ENCODE measurements around the gene KCND3. TPM values are rescaled to one million over a fixed set of nuclear protein-coding genes. Genes with fewer than 3 reads are reported as not detected.

The KCND3 gene
- total and polyA plus RNA-seq, 2 experiments from 2014 or later, result 0.10 to 0.18 TPM

DNA sequence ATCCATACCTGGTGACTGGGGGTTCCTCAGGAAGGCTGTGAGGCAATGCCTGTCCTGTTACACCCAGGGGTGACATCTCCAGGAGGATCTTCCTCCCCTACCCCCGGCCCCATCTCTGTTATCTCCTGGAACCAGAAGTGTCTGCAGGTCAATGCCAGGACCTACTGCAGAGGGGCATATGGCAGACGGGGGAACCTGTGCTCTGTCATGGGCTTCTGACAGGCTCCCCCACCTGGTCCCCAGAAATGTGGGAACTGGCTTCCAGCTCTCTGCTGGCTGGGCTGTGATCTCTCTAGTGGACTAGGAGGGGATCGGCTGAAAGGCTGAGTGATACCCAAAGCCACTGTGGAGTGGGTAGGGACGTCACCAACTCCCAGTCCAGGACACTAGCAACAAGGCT lies 21.0 kb downstream of the KCND3 start:
- H3K4me3 Mint-ChIP-seq, result no peak overlapping the region

More for the DNA sequence above, 21.0 kb downstream of the KCND3 start:
- Histone ChIP-seq H4K20me1 (replicated peaks; ENCODE audit: insufficient read depth) (no peaks in the 10 kb centered on the region), H3K36me3 (ENCODE audit: insufficient read depth) (no peaks in the 10 kb centered on the region), H3K9me2 (ENCODE audit: insufficient read depth) (0 out of 2 replicates have a peak, but pooled peaks cover 3% of the 10 kb centered on the region), H3F3A (replicated peaks; ENCODE audit: low read depth) (no peaks in the 10 kb centered on the region), H3K27ac (ENCODE audit: low read depth) (no peak overlapping the region), H3K79me2 (replicated peaks; ENCODE audit: insufficient read depth) (no peaks in the 10 kb centered on the region), H3K27me3 (ENCODE audit: insufficient read depth) (no peaks in the 10 kb centered on the region), H2AFZ (no peak overlapping the region), H3K4me3 (no peak overlapping the region), H3K4me1 (ENCODE audit: insufficient read depth) (peaks cover 9% of the 10 kb centered on the region), H3K4me2 (no peak overlapping the region)
- no peak overlapping the region for H3K27ac Mint-ChIP-seq
- peaks cover 19% of the 10 kb centered on the region for H3K4me1 Mint-ChIP-seq
- ATAC-seq, result no peak
- H3K9me3 Mint-ChIP-seq, result no peaks in the 10 kb centered on the region
- H3K36me3 Mint-ChIP-seq (ENCODE audit: low read depth), result no peaks in the 10 kb centered on the region
- DNase-seq (ENCODE audit: low spot score), result no peak
- TF ChIP-seq, protein P1, sequence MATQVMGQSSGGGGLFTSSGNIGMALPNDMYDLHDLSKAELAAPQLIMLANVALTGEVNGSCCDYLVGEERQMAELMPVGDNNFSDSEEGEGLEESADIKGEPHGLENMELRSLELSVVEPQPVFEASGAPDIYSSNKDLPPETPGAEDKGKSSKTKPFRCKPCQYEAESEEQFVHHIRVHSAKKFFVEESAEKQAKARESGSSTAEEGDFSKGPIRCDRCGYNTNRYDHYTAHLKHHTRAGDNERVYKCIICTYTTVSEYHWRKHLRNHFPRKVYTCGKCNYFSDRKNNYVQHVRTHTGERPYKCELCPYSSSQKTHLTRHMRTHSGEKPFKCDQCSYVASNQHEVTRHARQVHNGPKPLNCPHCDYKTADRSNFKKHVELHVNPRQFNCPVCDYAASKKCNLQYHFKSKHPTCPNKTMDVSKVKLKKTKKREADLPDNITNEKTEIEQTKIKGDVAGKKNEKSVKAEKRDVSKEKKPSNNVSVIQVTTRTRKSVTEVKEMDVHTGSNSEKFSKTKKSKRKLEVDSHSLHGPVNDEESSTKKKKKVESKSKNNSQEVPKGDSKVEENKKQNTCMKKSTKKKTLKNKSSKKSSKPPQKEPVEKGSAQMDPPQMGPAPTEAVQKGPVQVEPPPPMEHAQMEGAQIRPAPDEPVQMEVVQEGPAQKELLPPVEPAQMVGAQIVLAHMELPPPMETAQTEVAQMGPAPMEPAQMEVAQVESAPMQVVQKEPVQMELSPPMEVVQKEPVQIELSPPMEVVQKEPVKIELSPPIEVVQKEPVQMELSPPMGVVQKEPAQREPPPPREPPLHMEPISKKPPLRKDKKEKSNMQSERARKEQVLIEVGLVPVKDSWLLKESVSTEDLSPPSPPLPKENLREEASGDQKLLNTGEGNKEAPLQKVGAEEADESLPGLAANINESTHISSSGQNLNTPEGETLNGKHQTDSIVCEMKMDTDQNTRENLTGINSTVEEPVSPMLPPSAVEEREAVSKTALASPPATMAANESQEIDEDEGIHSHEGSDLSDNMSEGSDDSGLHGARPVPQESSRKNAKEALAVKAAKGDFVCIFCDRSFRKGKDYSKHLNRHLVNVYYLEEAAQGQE (IDR thresholded peaks at IDR 0.05; ENCODE audit: unreplicated experiment), result no peak
- TF ChIP-seq POLR2AphosphoS5 (IDR thresholded peaks at IDR 0.05; ENCODE audit: low read depth) (no peak), NANOG (IDR thresholded peaks at IDR 0.05; ENCODE audit: borderline replicate concordance) (no peak), JUNB (IDR thresholded peaks at IDR 0.05; ENCODE audit: unreplicated experiment) (no peak), EZH2 (IDR thresholded peaks at IDR 0.05; ENCODE audit: low read depth, unreplicated experiment) (no peak)
- TF ChIP-seq, protein P2, sequence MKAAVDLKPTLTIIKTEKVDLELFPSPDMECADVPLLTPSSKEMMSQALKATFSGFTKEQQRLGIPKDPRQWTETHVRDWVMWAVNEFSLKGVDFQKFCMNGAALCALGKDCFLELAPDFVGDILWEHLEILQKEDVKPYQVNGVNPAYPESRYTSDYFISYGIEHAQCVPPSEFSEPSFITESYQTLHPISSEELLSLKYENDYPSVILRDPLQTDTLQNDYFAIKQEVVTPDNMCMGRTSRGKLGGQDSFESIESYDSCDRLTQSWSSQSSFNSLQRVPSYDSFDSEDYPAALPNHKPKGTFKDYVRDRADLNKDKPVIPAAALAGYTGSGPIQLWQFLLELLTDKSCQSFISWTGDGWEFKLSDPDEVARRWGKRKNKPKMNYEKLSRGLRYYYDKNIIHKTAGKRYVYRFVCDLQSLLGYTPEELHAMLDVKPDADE (IDR thresholded peaks at IDR 0.05), result no peak
- TF ChIP-seq, protein P3, sequence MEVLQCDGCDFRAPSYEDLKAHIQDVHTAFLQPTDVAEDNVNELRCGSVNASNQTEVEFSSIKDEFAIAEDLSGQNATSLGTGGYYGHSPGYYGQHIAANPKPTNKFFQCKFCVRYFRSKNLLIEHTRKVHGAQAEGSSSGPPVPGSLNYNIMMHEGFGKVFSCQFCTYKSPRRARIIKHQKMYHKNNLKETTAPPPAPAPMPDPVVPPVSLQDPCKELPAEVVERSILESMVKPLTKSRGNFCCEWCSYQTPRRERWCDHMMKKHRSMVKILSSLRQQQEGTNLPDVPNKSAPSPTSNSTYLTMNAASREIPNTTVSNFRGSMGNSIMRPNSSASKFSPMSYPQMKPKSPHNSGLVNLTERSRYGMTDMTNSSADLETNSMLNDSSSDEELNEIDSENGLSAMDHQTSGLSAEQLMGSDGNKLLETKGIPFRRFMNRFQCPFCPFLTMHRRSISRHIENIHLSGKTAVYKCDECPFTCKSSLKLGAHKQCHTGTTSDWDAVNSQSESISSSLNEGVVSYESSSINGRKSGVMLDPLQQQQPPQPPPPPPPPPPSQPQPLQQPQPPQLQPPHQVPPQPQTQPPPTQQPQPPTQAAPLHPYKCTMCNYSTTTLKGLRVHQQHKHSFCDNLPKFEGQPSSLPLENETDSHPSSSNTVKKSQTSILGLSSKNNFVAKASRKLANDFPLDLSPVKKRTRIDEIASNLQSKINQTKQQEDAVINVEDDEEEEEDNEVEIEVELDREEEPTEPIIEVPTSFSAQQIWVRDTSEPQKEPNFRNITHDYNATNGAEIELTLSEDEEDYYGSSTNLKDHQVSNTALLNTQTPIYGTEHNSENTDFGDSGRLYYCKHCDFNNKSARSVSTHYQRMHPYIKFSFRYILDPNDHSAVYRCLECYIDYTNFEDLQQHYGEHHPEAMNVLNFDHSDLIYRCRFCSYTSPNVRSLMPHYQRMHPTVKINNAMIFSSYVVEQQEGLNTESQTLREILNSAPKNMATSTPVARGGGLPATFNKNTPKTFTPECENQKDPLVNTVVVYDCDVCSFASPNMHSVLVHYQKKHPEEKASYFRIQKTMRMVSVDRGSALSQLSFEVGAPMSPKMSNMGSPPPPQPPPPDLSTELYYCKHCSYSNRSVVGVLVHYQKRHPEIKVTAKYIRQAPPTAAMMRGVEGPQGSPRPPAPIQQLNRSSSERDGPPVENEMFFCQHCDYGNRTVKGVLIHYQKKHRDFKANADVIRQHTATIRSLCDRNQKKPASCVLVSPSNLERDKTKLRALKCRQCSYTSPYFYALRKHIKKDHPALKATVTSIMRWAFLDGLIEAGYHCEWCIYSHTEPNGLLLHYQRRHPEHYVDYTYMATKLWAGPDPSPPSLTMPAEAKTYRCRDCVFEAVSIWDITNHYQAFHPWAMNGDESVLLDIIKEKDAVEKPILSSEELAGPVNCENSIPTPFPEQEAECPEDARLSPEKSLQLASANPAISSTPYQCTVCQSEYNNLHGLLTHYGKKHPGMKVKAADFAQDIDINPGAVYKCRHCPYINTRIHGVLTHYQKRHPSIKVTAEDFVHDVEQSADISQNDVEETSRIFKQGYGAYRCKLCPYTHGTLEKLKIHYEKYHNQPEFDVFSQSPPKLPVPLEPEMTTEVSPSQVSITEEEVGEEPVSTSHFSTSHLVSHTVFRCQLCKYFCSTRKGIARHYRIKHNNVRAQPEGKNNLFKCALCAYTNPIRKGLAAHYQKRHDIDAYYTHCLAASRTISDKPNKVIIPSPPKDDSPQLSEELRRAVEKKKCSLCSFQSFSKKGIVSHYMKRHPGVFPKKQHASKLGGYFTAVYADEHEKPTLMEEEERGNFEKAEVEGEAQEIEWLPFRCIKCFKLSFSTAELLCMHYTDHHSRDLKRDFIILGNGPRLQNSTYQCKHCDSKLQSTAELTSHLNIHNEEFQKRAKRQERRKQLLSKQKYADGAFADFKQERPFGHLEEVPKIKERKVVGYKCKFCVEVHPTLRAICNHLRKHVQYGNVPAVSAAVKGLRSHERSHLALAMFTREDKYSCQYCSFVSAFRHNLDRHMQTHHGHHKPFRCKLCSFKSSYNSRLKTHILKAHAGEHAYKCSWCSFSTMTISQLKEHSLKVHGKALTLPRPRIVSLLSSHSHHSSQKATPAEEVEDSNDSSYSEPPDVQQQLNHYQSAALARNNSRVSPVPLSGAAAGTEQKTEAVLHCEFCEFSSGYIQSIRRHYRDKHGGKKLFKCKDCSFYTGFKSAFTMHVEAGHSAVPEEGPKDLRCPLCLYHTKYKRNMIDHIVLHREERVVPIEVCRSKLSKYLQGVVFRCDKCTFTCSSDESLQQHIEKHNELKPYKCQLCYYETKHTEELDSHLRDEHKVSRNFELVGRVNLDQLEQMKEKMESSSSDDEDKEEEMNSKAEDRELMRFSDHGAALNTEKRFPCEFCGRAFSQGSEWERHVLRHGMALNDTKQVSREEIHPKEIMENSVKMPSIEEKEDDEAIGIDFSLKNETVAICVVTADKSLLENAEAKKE (CRISPR knock-in tag; IDR thresholded peaks at IDR 0.05), result no peak
- TF ChIP-seq, protein P4, sequence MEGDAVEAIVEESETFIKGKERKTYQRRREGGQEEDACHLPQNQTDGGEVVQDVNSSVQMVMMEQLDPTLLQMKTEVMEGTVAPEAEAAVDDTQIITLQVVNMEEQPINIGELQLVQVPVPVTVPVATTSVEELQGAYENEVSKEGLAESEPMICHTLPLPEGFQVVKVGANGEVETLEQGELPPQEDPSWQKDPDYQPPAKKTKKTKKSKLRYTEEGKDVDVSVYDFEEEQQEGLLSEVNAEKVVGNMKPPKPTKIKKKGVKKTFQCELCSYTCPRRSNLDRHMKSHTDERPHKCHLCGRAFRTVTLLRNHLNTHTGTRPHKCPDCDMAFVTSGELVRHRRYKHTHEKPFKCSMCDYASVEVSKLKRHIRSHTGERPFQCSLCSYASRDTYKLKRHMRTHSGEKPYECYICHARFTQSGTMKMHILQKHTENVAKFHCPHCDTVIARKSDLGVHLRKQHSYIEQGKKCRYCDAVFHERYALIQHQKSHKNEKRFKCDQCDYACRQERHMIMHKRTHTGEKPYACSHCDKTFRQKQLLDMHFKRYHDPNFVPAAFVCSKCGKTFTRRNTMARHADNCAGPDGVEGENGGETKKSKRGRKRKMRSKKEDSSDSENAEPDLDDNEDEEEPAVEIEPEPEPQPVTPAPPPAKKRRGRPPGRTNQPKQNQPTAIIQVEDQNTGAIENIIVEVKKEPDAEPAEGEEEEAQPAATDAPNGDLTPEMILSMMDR (conservative IDR thresholded peaks at IDR 0.05; ENCODE audit: low read depth in 2 of 2), result no peak
- H3K27me3 Mint-ChIP-seq (ENCODE audit: insufficient read depth, low read depth, poor library complexity), result peaks cover 18% of the 10 kb centered on the region
